Choroid plexus epithelial cell (primary cell): ENCODE measurements around the gene PRTN3.

Experiments used
- DNase-seq: peaks from one replicate; pipeline ENCODE4 v3.0.0-alpha.2; 2010; ENCODE audit warnings: low read depth
- H3K4me3 ChIP-seq: 2 replicates; pipeline ENCODE4 v1.5.1; 2011; ENCODE audit warnings: low read depth, mild to moderate bottlenecking, control low read depth, low read length, moderate library complexity
- CTCF ChIP-seq: conservative IDR thresholded peaks from 2 replicates; pipeline ENCODE4 v1.5.1; 2011; ENCODE audit warnings: low read depth, mild to moderate bottlenecking, control low read depth, inconsistent platforms, low read length, moderate library complexity

Gene PRTN3

GRCh38 chr19:810077-810855, 30.5 kb upstream of the PRTN3 start:
- no peak for TF ChIP-seq CTCF
- DNase-seq, result no peak
- no peak overlapping the region for H3K4me3 ChIP-seq

- no peak for TF ChIP-seq CTCF
- H3K4me3 ChIP-seq, result no peak overlapping the region
- no peak for DNase-seq
Measured at GRCh38 chr19:810883-811489, 29.8 kb upstream of the PRTN3 start.

- TF ChIP-seq CTCF, result no peak
- H3K4me3 ChIP-seq, result no peak overlapping the region
- no peak for DNase-seq
Measured at GRCh38 chr19:811506-812048, 29.2 kb upstream of the PRTN3 start.

GRCh38 chr19:812049-812746, 28.6 kb upstream of the PRTN3 start:
- no peak for DNase-seq
- H3K4me3 ChIP-seq, result no peak overlapping the region
- TF ChIP-seq CTCF, result no peak

- TF ChIP-seq CTCF, result no peak
- no peak overlapping the region for H3K4me3 ChIP-seq
- no peak for DNase-seq
Measured at GRCh38 chr19:812747-813218, 28.0 kb upstream of the PRTN3 start.

- no peak for DNase-seq
- H3K4me3 ChIP-seq, result no peak overlapping the region
- no peak for TF ChIP-seq CTCF
Measured at GRCh38 chr19:813219-814151, 27.3 kb upstream of the PRTN3 start.
